Muscle layer of colon (tissue), 2 donors: ENCODE results near the gene AURKAIP1.

Experiments used
- H3K27ac ChIP-seq: one replicate; pipeline ENCODE4 v1.7.0; 2013; ENCODE audit warnings: low read depth, mild to moderate bottlenecking, low read length, moderate library complexity
- H3K27me3 ChIP-seq, 2 donors: one replicate each; pipeline ENCODE4 v1.7.0; 2013; ENCODE audit warnings: low read length in 2 of 2, mild to moderate bottlenecking in 2 of 2; ENCODE audit not compliant: insufficient read depth in 2 of 2, control insufficient read depth in 1 of 2
- H3K36me3 ChIP-seq: one replicate; pipeline ENCODE4 v1.7.0; 2013; ENCODE audit warnings: mild to moderate bottlenecking, low read length; ENCODE audit not compliant: insufficient read depth
- H3K4me1 ChIP-seq: one replicate; pipeline ENCODE4 v1.7.0; 2013; ENCODE audit warnings: mild to moderate bottlenecking, low read length; ENCODE audit not compliant: insufficient read depth
- H3K4me3 ChIP-seq, 2 donors: one replicate each; pipeline ENCODE4 v1.7.0; 2013; ENCODE audit warnings: low read length in 2 of 2, low read depth in 1 of 2, mild to moderate bottlenecking in 1 of 2, moderate library complexity in 1 of 2
- H3K9ac ChIP-seq: one replicate; pipeline ENCODE4 v1.7.0; 2013; ENCODE audit warnings: low read length
- H3K9me3 ChIP-seq: one replicate; pipeline ENCODE4 v1.7.0; 2013; ENCODE audit warnings: mild to moderate bottlenecking, low read length
- donor health status: abdominal sarcoma.
- donor health status: Adenocarcinoma of cecum.

AURKAIP1 gene

GRCh38 chr1:1356796-1357401, 18.1 kb downstream of the AURKAIP1 start:
- peak overlapping the region; percentile 61 for H3K9ac ChIP-seq
- H3K4me3 ChIP-seq, result peak overlapping the region; percentile 50 to 87
- H3K4me1 ChIP-seq, result peaks cover 48% of the 10 kb centered on the region
- H3K9me3 ChIP-seq, result no peaks in the 10 kb centered on the region
- peaks cover 18% of the 10 kb centered on the region for H3K36me3 ChIP-seq
- peaks cover 0 to 10% of the 10 kb centered on the region in 2 donors for H3K27me3 ChIP-seq
- peak overlapping the region; percentile 46 for H3K27ac ChIP-seq

- Histone ChIP-seq H3K9me3 (no peaks in the 10 kb centered on the region), H3K27ac (peak overlapping the region; percentile 46), H3K9ac (no peak overlapping the region), H3K4me3 (peak overlapping the region; percentile 20 to 87), H3K36me3 (peaks cover 18% of the 10 kb centered on the region), H3K4me1 (peaks cover 46% of the 10 kb centered on the region), H3K27me3 (peaks cover 0 to 10% of the 10 kb centered on the region in 2 donors)
Observed at GRCh38 chr1:1356166-1356795, 18.7 kb downstream of the AURKAIP1 start.

GRCh38 chr1:1355416-1355815, 19.6 kb downstream of the AURKAIP1 start:
- H3K27ac ChIP-seq, result no peak overlapping the region
- H3K4me1 ChIP-seq, result peaks cover 38% of the 10 kb centered on the region
- H3K4me3 ChIP-seq, result peak overlapping the region in 1 of 2 donors; percentile 7

GRCh38 chr1:1354271-1355247, 20.4 kb downstream of the AURKAIP1 start:
- Histone ChIP-seq H3K4me3 (peak overlapping the region in 1 of 2 donors; percentile 7), H3K36me3 (peaks cover 18% of the 10 kb centered on the region), H3K27me3 (peaks cover 0 to 10% of the 10 kb centered on the region in 2 donors), H3K4me1 (peaks cover 32% of the 10 kb centered on the region), H3K9me3 (no peaks in the 10 kb centered on the region), H3K27ac (no peak overlapping the region), H3K9ac (no peak overlapping the region)

More at GRCh38 chr1:1355416-1355815, 19.6 kb downstream of the AURKAIP1 start:
- Histone ChIP-seq H3K27me3 (peaks cover 0 to 10% of the 10 kb centered on the region in 2 donors), H3K36me3 (peaks cover 18% of the 10 kb centered on the region), H3K9me3 (no peaks in the 10 kb centered on the region), H3K9ac (no peak overlapping the region)

GRCh38 chr1:1353389-1354151, 21.4 kb downstream of the AURKAIP1 start:
- no peaks in the 10 kb centered on the region for H3K9me3 ChIP-seq
- H3K27ac ChIP-seq, result no peak overlapping the region
- no peak overlapping the region for H3K4me3 ChIP-seq
- no peak overlapping the region for H3K9ac ChIP-seq
- peaks cover 18% of the 10 kb centered on the region for H3K36me3 ChIP-seq
- H3K27me3 ChIP-seq, result peaks cover 0 to 7% of the 10 kb centered on the region in 2 donors
- H3K4me1 ChIP-seq, result peaks cover 22% of the 10 kb centered on the region

GRCh38 chr1:1352786-1353388, 22.1 kb downstream of the AURKAIP1 start:
- no peaks in the 10 kb centered on the region for H3K9me3 ChIP-seq
- no peak overlapping the region for H3K27ac ChIP-seq
- peaks cover 0 to 6% of the 10 kb centered on the region in 2 donors for H3K27me3 ChIP-seq
- no peak overlapping the region for H3K9ac ChIP-seq
- H3K4me1 ChIP-seq, result peaks cover 21% of the 10 kb centered on the region
- no peak overlapping the region for H3K4me3 ChIP-seq
- H3K36me3 ChIP-seq, result peaks cover 18% of the 10 kb centered on the region

- peaks cover 24% of the 10 kb centered on the region for H3K4me1 ChIP-seq
- H3K36me3 ChIP-seq, result peaks cover 18% of the 10 kb centered on the region
- peaks cover 0 to 6% of the 10 kb centered on the region in 2 donors for H3K27me3 ChIP-seq
- H3K9ac ChIP-seq, result no peak overlapping the region
- peak overlapping the region; percentile 39 for H3K27ac ChIP-seq
- no peaks in the 10 kb centered on the region for H3K9me3 ChIP-seq
- H3K4me3 ChIP-seq, result no peak overlapping the region
Observed at GRCh38 chr1:1351511-1352427, 23.2 kb downstream of the AURKAIP1 start.

GRCh38 chr1:1349256-1350012, 25.6 kb downstream of the AURKAIP1 start, which contains the start of gene DVL1:
Gene DVL1 (minus strand): TSS chr1:1349418. CDS start chr1:1349065, 353 bp downstream.
- H3K36me3 ChIP-seq, result peaks cover 18% of the 10 kb centered on the region
- peak within 1 kb of the TSS; percentile 57 to 67 for H3K4me3 ChIP-seq
- peak within 1 kb of the TSS; percentile 83 for H3K27ac ChIP-seq
- H3K9me3 ChIP-seq, result no peaks in the 10 kb centered on the region
- peaks cover 39% of the 10 kb centered on the region for H3K4me1 ChIP-seq
- H3K9ac ChIP-seq, result peak within 1 kb of the TSS; percentile 57
- H3K27me3 ChIP-seq, result peaks cover 0 to 6% of the 10 kb centered on the region in 2 donors

- Histone ChIP-seq H3K27ac (peak overlapping the region; percentile 83), H3K9ac (peak overlapping the region; percentile 57), H3K36me3 (peaks cover 17% of the 10 kb centered on the region), H3K4me1 (peaks cover 34% of the 10 kb centered on the region), H3K9me3 (no peaks in the 10 kb centered on the region), H3K27me3 (peaks cover 0 to 6% of the 10 kb centered on the region in 2 donors), H3K4me3 (peak overlapping the region; percentile 57 to 67)
Observed at GRCh38 chr1:1348420-1349255, 26.4 kb downstream of the AURKAIP1 start.
